HCT116 (cell line): Measurements from ENCODE around the gene PLCG2. TPM values are rescaled to one million over a fixed set of nuclear protein-coding genes. Genes with fewer than 3 reads are reported as not detected.

Experiments used
- ATAC-seq: fragments of 200-7000 bp; cut with Tn5 transposase; 2 replicates; pipeline ENCODE4 v1.9.1; 2020; ENCODE audit warnings: mild to moderate bottlenecking, moderate library complexity
- BruUV-seq: library from RNA; stranded (reverse); fragments of 400-500 nt; replicated peaks from 2 replicates; lab custom pipeline; 2021; lab: Mats Ljungman, UMichigan
- CTCF ChIA-PET: fragments of 300-600 bp; sonication (Branson Sonifier 250); formaldehyde crosslinking; loops from one replicate; lab custom pipeline; 2021; ENCODE audit warnings: antibody characterized with exemption; lab: Charles Lee
- POLR2A ChIA-PET: fragments of 300-600, 350-600 bp; sonication (Branson Sonifier 250); formaldehyde crosslinking; loops from one replicate; lab custom pipeline; 2021; ENCODE audit warnings: antibody characterized with exemption; lab: Charles Lee
- RAD21 ChIA-PET, 2 experiments: fragments of 300-600 bp; sonication (Branson Sonifier 250); formaldehyde crosslinking; loops; one replicate each; lab custom pipeline; 2023; ENCODE audit warnings: low total read pairs in 2 of 2; ENCODE audit not compliant: uncharacterized antibody in 2 of 2, unreplicated experiment in 2 of 2, low non-redundant PET in 1 of 2; lab: Charles Lee
- DNase-seq: peaks from one replicate; pipeline ENCODE4 v3.0.0-alpha.2; 2010; ENCODE audit warnings: low read depth, low spot score
- H2AFZ ChIP-seq: fragments of 200-600 bp; shearing (Covaris generic), sonication (generic); 2 replicates; pipeline ENCODE4 v1.6.1; 2017; ENCODE audit warnings: low read depth, mixed run types, mixed read lengths, antibody characterized with exemption, low read length; ENCODE audit not compliant: poor library complexity, severe bottlenecking
- H3K27ac ChIP-seq: 2 replicates; pipeline ENCODE4 v1.5.1; 2012; ENCODE audit warnings: low read depth, low read length
- H3K27me3 ChIP-seq: fragments of 200-600 bp; sonication (generic); 2 replicates; pipeline ENCODE4 v1.6.1; 2016; ENCODE audit warnings: mixed run types, low read length, mixed read lengths; ENCODE audit not compliant: insufficient read depth
- H3K36me3 ChIP-seq, 2 experiments: fragments of 200-500 bp in 1 of 2; fragments of 200-600 bp in 1 of 2; sonication (Bioruptor generic) in 1 of 2; sonication (generic) in 1 of 2; 2 replicates each; pipeline versions ENCODE4 v1.5.1 to v1.6.1; 2014 to 2016; ENCODE audit warnings: low read length in 2 of 2, inconsistent platforms in 1 of 2, mixed read lengths in 1 of 2, mixed run types in 1 of 2; ENCODE audit not compliant: insufficient read depth in 2 of 2, control insufficient read depth in 1 of 2
- H3K4me1 ChIP-seq, 2 experiments: fragments of 200-600 bp in 1 of 2; sonication (generic) in 1 of 2; 2 replicates each; pipeline versions ENCODE4 v1.5.1 to v1.6.1; 2012 to 2017; ENCODE audit warnings: low read length in 2 of 2, inconsistent platforms in 1 of 2, mild to moderate bottlenecking in 1 of 2, mixed read lengths in 1 of 2, mixed run types in 1 of 2, moderate library complexity in 1 of 2; ENCODE audit not compliant: insufficient read depth in 2 of 2, control insufficient read depth in 1 of 2
- H3K4me2 ChIP-seq: fragments of 200-600 bp; sonication (generic); 2 replicates; pipeline ENCODE4 v1.6.1; 2017; ENCODE audit warnings: mixed run types, low read length, mixed read lengths
- H3K4me3 ChIP-seq, 2 experiments: fragments of 200-600 bp in 1 of 2; sonication (generic) in 1 of 2; replicated peaks in 1 of 2; 2 replicates each; pipeline ENCODE4 v1.5.1; 2011 to 2016; ENCODE audit warnings: low read length in 2 of 2, control low read depth in 1 of 2, low read depth in 1 of 2, mild to moderate bottlenecking in 1 of 2, mixed read lengths in 1 of 2, mixed run types in 1 of 2
- H3K79me2 ChIP-seq: fragments of 200-600 bp; sonication (generic); 2 replicates; pipeline ENCODE4 v1.6.1; 2017; ENCODE audit warnings: mild to moderate bottlenecking, mixed run types, low read length, moderate library complexity, mixed read lengths; ENCODE audit not compliant: insufficient read depth
- H3K9ac ChIP-seq: fragments of 200-600 bp; sonication (generic); 2 replicates; pipeline ENCODE4 v1.6.1; 2016; ENCODE audit warnings: low read length, mixed read lengths
- H3K9me2 ChIP-seq: fragments of 200-600 bp; sonication (generic), shearing (Covaris generic); 2 replicates; pipeline ENCODE4 v1.6.1; 2017; ENCODE audit warnings: mixed run types, mild to moderate bottlenecking, moderate library complexity; ENCODE audit not compliant: insufficient read depth
- H3K9me3 ChIP-seq, 2 experiments: fragments of 200-500 bp in 1 of 2; fragments of 200-600 bp in 1 of 2; sonication (Bioruptor generic) in 1 of 2; sonication (generic) in 1 of 2; 2 replicates each; pipeline ENCODE4 v1.6.1; 2014 to 2017; ENCODE audit warnings: low read length in 2 of 2, mixed read lengths in 2 of 2, inconsistent platforms in 1 of 2, low read depth in 1 of 2, mild to moderate bottlenecking in 1 of 2, mixed run types in 1 of 2, moderate library complexity in 1 of 2; ENCODE audit not compliant: control insufficient read depth in 1 of 2, insufficient read depth in 1 of 2
- H4K20me1 ChIP-seq: fragments of 200-600 bp; sonication (generic), shearing (Covaris generic); 2 replicates; pipeline ENCODE4 v1.6.1; 2017; ENCODE audit warnings: mixed run types, mild to moderate bottlenecking, moderate library complexity; ENCODE audit not compliant: insufficient read depth
- ATF3 ChIP-seq: IDR thresholded peaks from 2 replicates; pipeline ENCODE4 v1.6.1; 2012
- CBX3 ChIP-seq: IDR thresholded peaks from 2 replicates; pipeline ENCODE4 v1.6.1; 2012; ENCODE audit warnings: low read depth
- EGR1 ChIP-seq: IDR thresholded peaks from 2 replicates; pipeline ENCODE4 v1.6.1; 2012; ENCODE audit warnings: low read depth
- ELF1 ChIP-seq: IDR thresholded peaks from 2 replicates; pipeline ENCODE4 v1.6.1; 2012; ENCODE audit warnings: low read depth, borderline replicate concordance
- EZH2 ChIP-seq: fragments of 200-600 bp; sonication (generic); IDR thresholded peaks from 2 replicates; pipeline ENCODE4 v1.6.1; 2017; ENCODE audit warnings: antibody characterized with exemption, mixed run types
- JUND ChIP-seq: IDR thresholded peaks from 2 replicates; pipeline ENCODE4 v1.6.1; 2012
- POLR2A ChIP-seq: IDR thresholded peaks from 2 replicates; pipeline ENCODE4 v1.7.0; 2011; ENCODE audit warnings: borderline replicate concordance; ENCODE audit not compliant: insufficient read depth, insufficient read length; ENCODE audit errors: extremely low read depth
- SIN3A ChIP-seq: IDR thresholded peaks from 2 replicates; pipeline ENCODE4 v1.6.1; 2012; ENCODE audit warnings: low read depth
- YY1 ChIP-seq: IDR thresholded peaks from 2 replicates; pipeline ENCODE4 v1.6.1; 2011; ENCODE audit warnings: low read length, low read depth, moderate library complexity, mild to moderate bottlenecking; ENCODE audit not compliant: insufficient replicate concordance; ENCODE audit errors: extremely low read depth
- ZBTB33 ChIP-seq: IDR thresholded peaks from 2 replicates; pipeline ENCODE4 v1.6.1; 2011; ENCODE audit warnings: mild to moderate bottlenecking, low read length, moderate library complexity; ENCODE audit not compliant: insufficient replicate concordance; ENCODE audit errors: extremely low read depth
- ZFX ChIP-seq: fragments of 450-650 bp; IDR thresholded peaks from 2 replicates; pipeline ENCODE4 v1.6.1; 2017
- intact Hi-C: fragments of 100-400 bp; cut with micrococcal nuclease; formaldehyde crosslinking; loops from 2 replicates; pipeline ENCODE4 v1.10.0; 2022
- total RNA-seq: library from RNA; stranded (reverse); gene quantifications from one replicate; pipeline ENCODE4 v1.2.1, GENCODE V29; 2021; ENCODE audit not compliant: unreplicated experiment
- TF ChIP-seq, protein P1 (sequence below), 3 experiments: fragments of 200-600 bp in 1 of 3; sonication (generic) in 1 of 3; IDR thresholded peaks in 2 of 3; conservative IDR thresholded peaks in 1 of 3; 2 replicates each; pipeline ENCODE4 v1.5.1; 2012 to 2017; ENCODE audit warnings: low read depth in 2 of 3, low read length in 2 of 3, antibody characterized with exemption in 1 of 3, borderline replicate concordance in 1 of 3, control low read depth in 1 of 3, mild to moderate bottlenecking in 1 of 3, mixed read lengths in 1 of 3, mixed run types in 1 of 3, moderate library complexity in 1 of 3; ENCODE audit not compliant: insufficient read depth in 1 of 3

PLCG2 gene
- total RNA-seq, 1 experiment from 2014 or later = 31.2 TPM

DNA sequence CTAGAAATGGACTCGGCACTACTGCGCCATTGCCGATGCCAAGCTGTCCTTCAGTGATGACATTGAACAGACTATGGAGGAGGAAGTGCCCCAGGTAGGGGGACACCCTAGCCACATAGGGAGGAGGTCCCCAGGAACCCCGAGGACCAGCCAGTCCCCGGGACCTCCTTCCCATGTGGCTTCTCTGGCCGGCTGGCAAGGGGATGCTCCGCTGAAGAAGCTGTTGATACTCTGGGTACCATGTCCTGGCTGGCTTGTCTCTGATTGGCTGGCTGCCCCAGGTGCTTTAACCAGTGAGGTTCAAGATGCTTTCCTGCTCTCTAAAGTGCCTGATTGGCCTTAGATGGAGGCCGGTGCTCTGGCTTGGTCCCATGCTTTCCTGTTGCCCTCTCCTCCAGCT is 128.6 kb downstream of the PLCG2 start:
- ChIA-PET RAD21 (no interaction called here), POLR2A (no interaction called here), CTCF (no interaction called here)
- no peaks in the 10 kb centered on the region for H3K79me2 ChIP-seq
- H3K4me2 ChIP-seq = no peak overlapping the region
- no peak for ATAC-seq
- no peak for TF ChIP-seq SIN3A
- TF ChIP-seq, protein P1, sequence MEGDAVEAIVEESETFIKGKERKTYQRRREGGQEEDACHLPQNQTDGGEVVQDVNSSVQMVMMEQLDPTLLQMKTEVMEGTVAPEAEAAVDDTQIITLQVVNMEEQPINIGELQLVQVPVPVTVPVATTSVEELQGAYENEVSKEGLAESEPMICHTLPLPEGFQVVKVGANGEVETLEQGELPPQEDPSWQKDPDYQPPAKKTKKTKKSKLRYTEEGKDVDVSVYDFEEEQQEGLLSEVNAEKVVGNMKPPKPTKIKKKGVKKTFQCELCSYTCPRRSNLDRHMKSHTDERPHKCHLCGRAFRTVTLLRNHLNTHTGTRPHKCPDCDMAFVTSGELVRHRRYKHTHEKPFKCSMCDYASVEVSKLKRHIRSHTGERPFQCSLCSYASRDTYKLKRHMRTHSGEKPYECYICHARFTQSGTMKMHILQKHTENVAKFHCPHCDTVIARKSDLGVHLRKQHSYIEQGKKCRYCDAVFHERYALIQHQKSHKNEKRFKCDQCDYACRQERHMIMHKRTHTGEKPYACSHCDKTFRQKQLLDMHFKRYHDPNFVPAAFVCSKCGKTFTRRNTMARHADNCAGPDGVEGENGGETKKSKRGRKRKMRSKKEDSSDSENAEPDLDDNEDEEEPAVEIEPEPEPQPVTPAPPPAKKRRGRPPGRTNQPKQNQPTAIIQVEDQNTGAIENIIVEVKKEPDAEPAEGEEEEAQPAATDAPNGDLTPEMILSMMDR (IDR thresholded peaks at IDR 0.05 in 2 of 3, conservative IDR thresholded peaks at IDR 0.05 in 1 of 3; ENCODE audit: borderline replicate concordance in 1 of 3, insufficient read depth in 1 of 3, low read depth in 2 of 3, low read length in 2 of 3) = no peak
- TF ChIP-seq EZH2 = no peak
- TF ChIP-seq EGR1 = no peak
- no peak for TF ChIP-seq ATF3
- TF ChIP-seq POLR2A = no peak
- TF ChIP-seq CBX3 = no peak
- no peak for TF ChIP-seq JUND
- no peak for TF ChIP-seq ELF1
- no peak for TF ChIP-seq ZBTB33
- TF ChIP-seq YY1 = no peak
- TF ChIP-seq ZFX = no peak
- no peaks in the 10 kb centered on the region for H4K20me1 ChIP-seq
- no peaks in the 10 kb centered on the region for H3K36me3 ChIP-seq
- H3K27ac ChIP-seq = no peak overlapping the region
- BruUV-seq = no TSS peak
- no peak overlapping the region for H3K4me3 ChIP-seq
- H3K9me2 ChIP-seq = no peaks in the 10 kb centered on the region
- intact Hi-C loops = no loop called here
- H2AFZ ChIP-seq = no peak overlapping the region
- no peaks in the 10 kb centered on the region for H3K9me3 ChIP-seq
- no peaks in the 10 kb centered on the region for H3K27me3 ChIP-seq
- no peaks in the 10 kb centered on the region for H3K4me1 ChIP-seq
- H3K9ac ChIP-seq = no peak overlapping the region
- no peak for DNase-seq
